IPS-18a (cell line): ENCODE results near the gene TMEM138.

Experiments
- H3K27ac ChIP-seq: one replicate; pipeline ENCODE4 v1.5.1; 2013; ENCODE audit warnings: low read length
- H3K27me3 ChIP-seq: one replicate; pipeline ENCODE4 v1.6.1; 2013; ENCODE audit warnings: mild to moderate bottlenecking, low read length; ENCODE audit not compliant: control insufficient read depth, insufficient read depth
- H3K36me3 ChIP-seq: one replicate; pipeline ENCODE4 v1.6.1; 2013; ENCODE audit warnings: low read depth, low read length; ENCODE audit not compliant: control insufficient read depth
- H3K4me1 ChIP-seq: one replicate; pipeline ENCODE4 v1.6.1; 2013; ENCODE audit warnings: low read depth, low read length; ENCODE audit not compliant: control insufficient read depth
- H3K4me3 ChIP-seq: one replicate; pipeline ENCODE4 v1.5.1; 2013; ENCODE audit warnings: low read length
- H3K9ac ChIP-seq: one replicate; pipeline ENCODE4 v1.6.1; 2013; ENCODE audit warnings: mild to moderate bottlenecking, low read length, moderate library complexity
- H3K9me3 ChIP-seq: one replicate; pipeline ENCODE4 v1.6.1; 2013; ENCODE audit warnings: low read depth, low read length; ENCODE audit not compliant: control insufficient read depth

The TMEM138 gene

DNA sequence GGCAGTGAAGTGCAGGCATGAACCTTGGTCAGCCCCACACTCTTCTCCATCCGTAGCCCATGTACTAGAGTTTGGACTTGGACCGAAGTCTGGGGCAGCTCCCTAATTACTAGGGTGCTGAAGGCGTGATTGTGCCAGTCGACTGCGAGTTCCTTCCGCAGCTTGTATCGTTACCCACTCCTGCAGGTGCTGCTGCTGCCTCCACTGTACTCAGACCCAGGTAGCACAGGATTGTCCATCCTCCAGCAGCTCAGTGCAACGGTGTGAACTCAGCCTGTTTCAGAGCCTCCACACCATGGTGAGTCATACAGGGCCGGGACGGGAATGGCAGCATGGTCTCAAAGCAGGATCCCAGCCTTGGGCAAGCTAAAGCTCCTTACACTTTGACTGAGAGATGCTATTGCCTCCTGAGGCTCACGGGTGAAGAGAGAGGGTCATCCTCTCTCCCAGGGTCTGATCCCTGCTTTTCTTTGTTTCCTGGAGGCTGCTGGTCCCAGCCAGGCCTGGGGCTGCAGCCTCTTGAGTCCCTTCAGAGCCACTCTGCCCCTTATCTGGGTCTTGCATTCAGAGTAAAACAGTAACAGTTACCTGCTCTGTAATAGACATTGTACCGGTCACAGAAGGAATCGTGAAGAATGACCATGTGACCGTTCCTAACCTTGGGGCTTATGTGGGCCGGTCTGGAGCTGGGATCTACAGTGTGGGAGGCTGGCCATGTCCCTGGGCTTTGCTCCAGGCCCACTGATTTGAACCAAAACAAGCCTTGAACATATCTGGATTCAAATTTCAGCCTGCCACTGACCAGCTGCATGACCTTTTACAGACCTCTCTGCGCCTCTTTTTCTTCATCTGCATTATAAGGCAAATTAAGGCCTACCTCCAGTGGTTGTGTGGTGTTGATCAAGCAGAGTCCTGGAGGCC is 27.5 kb upstream of the TMEM138 start:
- Histone ChIP-seq H3K36me3 (peaks cover 7% of the 10 kb centered on the region), H3K4me1 (peaks cover 12% of the 10 kb centered on the region), H3K9me3 (no peaks in the 10 kb centered on the region), H3K9ac (no peak overlapping the region), H3K27me3 (no peaks in the 10 kb centered on the region), H3K27ac (no peak overlapping the region), H3K4me3 (no peak overlapping the region)

DNA sequence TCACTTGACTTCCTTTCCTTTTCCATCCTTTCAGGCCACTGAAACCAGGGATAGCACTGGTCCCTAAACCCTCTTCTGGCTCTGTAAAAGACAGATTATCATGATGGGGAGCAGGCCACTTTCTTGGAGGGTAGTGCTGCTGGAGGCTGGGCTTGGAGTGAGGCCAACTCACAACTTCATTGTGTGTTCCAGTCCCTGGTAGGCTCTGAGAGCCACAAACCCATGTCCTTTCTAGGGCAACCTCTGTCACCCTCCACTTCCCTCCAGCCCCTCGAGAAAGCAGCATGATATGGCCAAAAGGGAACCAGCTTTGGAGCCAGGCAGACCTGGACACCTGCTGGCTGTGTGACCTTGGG is 26.8 kb upstream of the TMEM138 start:
- H3K9me3 ChIP-seq = no peaks in the 10 kb centered on the region
- H3K9ac ChIP-seq = no peak overlapping the region
- no peaks in the 10 kb centered on the region for H3K27me3 ChIP-seq
- peaks cover 12% of the 10 kb centered on the region for H3K4me1 ChIP-seq
- H3K27ac ChIP-seq = no peak overlapping the region
- peaks cover under 1% of the 10 kb centered on the region for H3K36me3 ChIP-seq
- H3K4me3 ChIP-seq = no peak overlapping the region

GRCh38 chr11:61336171-61336935 is 25.8 kb upstream of the TMEM138 start:
- peaks cover 11% of the 10 kb centered on the region for H3K4me1 ChIP-seq
- H3K9ac ChIP-seq = peak overlapping the region; percentile 49
- no peak overlapping the region for H3K4me3 ChIP-seq
- H3K27me3 ChIP-seq = no peaks in the 10 kb centered on the region
- no peaks in the 10 kb centered on the region for H3K9me3 ChIP-seq
- H3K36me3 ChIP-seq = no peaks in the 10 kb centered on the region
- H3K27ac ChIP-seq = peak overlapping the region; percentile 51

DNA sequence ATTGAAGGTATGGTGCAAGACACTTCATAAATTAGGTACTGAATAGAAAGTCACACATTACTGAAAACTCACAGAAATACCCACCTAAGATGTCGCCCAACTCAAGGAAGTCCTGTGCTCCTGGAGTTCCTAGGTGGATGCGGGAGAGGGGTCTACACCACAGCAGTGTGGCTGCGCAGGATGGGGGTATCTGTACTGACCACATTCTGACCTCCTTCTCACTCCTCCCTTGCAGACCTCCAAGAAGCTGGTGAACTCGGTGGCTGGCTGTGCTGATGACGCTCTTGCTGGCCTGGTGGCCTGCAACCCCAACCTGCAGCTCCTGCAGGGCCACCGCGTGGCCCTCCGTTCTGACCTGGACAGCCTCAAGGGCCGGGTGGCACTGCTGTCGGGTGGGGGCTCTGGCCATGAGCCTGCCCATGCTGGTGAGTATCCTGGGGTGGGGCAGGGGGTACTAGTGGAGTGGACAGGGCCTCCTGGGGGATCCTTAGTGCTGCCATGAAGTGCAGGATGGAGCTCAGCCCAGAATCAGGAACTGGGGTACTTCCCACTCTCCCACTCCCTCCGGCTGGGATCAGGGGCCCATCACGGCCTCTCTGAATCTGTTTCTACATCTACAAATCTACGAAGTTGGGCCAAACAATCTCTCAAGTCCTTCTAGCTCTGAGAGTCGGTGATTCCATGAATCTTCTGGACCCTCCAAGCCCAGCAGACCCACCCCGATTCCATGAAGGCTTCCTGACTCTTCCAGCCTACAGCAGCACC is 24.3 kb upstream of the TMEM138 start:
- Histone ChIP-seq H3K9ac (no peak overlapping the region), H3K27ac (no peak overlapping the region), H3K9me3 (no peaks in the 10 kb centered on the region), H3K4me3 (no peak overlapping the region), H3K27me3 (no peaks in the 10 kb centered on the region), H3K4me1 (peaks cover 3% of the 10 kb centered on the region), H3K36me3 (no peaks in the 10 kb centered on the region)

GRCh38 chr11:61338783-61339489 is 23.2 kb upstream of the TMEM138 start:
- peaks cover 3% of the 10 kb centered on the region for H3K4me1 ChIP-seq
- H3K9ac ChIP-seq = no peak overlapping the region
- no peak overlapping the region for H3K27ac ChIP-seq
- H3K27me3 ChIP-seq = no peaks in the 10 kb centered on the region
- H3K36me3 ChIP-seq = no peaks in the 10 kb centered on the region
- no peaks in the 10 kb centered on the region for H3K9me3 ChIP-seq
- no peak overlapping the region for H3K4me3 ChIP-seq

DNA sequence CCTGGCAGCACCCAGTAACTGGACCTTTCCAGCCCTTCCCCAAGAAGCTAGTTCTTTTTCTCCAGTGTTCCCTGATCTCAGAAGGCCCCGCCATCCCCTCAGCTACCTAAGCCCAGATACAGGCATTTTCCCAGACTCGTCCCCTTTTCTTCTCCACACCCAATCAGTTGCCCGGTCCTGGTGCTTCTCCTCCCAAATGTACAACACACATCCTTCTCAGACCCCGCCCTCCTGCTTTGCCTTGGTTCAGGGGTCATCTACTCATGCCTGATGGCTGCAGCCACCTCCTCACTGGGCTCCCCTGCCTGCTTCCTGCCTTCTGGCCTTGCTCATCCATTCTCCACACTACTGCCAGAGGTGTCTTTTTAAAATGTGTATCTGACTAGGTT is 22.7 kb upstream of the TMEM138 start:
- Histone ChIP-seq H3K27me3 (no peaks in the 10 kb centered on the region), H3K27ac (no peak overlapping the region), H3K4me3 (no peak overlapping the region), H3K4me1 (peaks cover 3% of the 10 kb centered on the region), H3K36me3 (no peaks in the 10 kb centered on the region), H3K9ac (no peak overlapping the region), H3K9me3 (no peaks in the 10 kb centered on the region)

DNA sequence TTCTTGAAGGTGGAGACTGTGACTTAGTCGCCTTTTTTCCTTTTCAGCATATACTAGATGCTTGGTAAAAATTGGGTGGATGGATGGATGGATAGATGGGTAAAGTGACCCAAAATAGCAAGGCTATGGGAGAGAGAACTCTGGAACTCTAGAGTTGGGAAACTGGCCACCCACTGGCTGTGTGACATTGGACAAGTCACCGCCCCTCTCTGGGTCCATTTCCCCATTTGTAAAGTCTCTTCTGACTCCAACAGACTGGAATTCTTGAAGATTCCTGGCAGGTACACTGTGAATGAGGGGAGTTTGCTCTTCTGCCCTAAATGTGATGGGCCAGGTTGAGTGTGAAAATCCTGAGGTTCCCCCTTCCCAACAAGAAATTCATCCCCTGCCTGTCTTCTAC is 21.2 kb upstream of the TMEM138 start:
- no peaks in the 10 kb centered on the region for H3K27me3 ChIP-seq
- H3K27ac ChIP-seq = no peak overlapping the region
- H3K9me3 ChIP-seq = no peaks in the 10 kb centered on the region
- no peak overlapping the region for H3K9ac ChIP-seq
- no peaks in the 10 kb centered on the region for H3K36me3 ChIP-seq
- H3K4me3 ChIP-seq = no peak overlapping the region
- H3K4me1 ChIP-seq = peaks cover 3% of the 10 kb centered on the region

DNA sequence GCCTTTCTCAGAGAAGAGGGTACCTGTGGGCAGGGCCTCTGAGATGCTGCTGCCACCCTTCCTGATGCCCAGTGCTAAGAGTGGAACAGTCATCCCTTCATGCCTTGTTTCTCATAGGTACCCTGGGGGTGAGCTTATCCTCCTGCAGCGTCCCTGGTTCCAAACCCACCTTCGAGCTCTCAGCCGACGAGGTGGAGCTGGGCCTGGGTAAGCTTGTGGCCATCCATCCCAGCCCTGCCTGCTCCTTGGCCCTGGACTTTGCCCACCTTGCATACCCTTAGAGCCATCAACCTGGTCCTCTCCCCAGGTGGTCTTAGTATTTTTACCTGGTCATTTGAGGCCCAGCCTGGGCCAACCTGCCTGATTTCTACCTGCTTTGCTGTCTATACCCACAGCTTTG is 20.5 kb upstream of the TMEM138 start:
- Histone ChIP-seq H3K27ac (no peak overlapping the region), H3K4me1 (no peaks in the 10 kb centered on the region), H3K27me3 (no peaks in the 10 kb centered on the region), H3K4me3 (no peak overlapping the region), H3K36me3 (no peaks in the 10 kb centered on the region), H3K9ac (no peak overlapping the region), H3K9me3 (no peaks in the 10 kb centered on the region)

- Histone ChIP-seq H3K4me3 (no peak overlapping the region), H3K4me1 (no peaks in the 10 kb centered on the region), H3K27ac (no peak overlapping the region), H3K9me3 (no peaks in the 10 kb centered on the region), H3K27me3 (no peaks in the 10 kb centered on the region), H3K9ac (no peak overlapping the region), H3K36me3 (no peaks in the 10 kb centered on the region)
These were observed 19.9 kb upstream of the TMEM138 start for GRCh38 chr11:61342207-61342803.

DNA sequence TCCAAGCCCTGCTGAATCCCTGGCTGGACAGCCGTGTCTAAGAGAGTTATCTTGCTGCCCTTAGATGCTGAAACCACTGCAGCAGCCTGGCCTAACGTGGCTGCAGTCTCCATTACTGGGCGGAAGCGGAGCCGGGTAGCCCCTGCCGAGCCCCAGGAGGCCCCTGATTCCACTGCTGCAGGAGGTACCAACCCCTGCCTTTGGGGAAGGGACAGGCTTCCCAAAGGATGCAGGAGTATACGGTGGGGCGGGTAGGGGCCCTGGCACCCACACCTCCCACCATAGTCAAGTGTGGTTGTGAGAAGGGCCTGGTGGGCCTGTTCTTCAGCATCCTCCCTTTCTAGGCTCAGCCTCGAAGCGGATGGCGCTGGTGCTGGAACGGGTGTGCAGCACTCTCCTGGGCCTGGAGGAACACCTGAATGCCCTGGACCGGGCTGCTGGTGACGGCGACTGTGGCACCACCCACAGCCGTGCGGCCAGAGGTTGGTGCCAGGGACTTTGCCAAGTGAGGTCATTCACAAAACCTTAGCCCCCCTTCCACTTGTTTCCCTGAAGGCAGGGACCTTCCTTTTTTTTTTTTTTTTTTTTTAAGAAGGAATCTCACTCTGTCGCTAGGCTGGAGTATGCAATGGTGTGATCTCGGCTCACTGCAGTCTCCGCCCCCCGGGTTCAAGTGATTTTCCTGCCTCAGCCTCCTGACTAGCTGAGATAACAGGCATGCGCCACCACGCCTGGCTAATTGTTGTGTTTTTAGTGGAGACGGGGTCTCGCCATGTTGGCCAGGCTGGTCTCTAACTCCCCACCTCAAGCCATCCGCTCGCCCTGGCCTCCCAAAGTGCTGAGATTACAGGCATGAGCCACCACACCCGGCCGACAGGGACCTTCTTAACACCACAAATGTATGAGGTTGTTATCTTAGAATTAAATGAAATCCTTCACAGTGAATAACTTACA is 18.1 kb upstream of the TMEM138 start:
- Histone ChIP-seq H3K27me3 (no peaks in the 10 kb centered on the region), H3K36me3 (no peaks in the 10 kb centered on the region), H3K4me3 (no peak overlapping the region), H3K4me1 (no peaks in the 10 kb centered on the region), H3K9ac (no peak overlapping the region), H3K9me3 (no peaks in the 10 kb centered on the region), H3K27ac (no peak overlapping the region)
